NCI-H1092 (cell line): ENCODE results near the gene PLD6.

Source experiments
- DNase-seq: peaks from one replicate; lab custom pipeline; 2025; lab: John Stamatoyannopoulos, UW

PLD6 gene

GRCh38 chr17:17156107-17156506 lies 50.0 kb downstream of the PLD6 start:
- no peak for DNase-seq

GRCh38 chr17:17155568-17155967 lies 50.6 kb downstream of the PLD6 start:
- DNase-seq: no peak

- DNase-seq: no peak
Measured at GRCh38 chr17:17154981-17155380, 51.2 kb downstream of the PLD6 start.

DNA sequence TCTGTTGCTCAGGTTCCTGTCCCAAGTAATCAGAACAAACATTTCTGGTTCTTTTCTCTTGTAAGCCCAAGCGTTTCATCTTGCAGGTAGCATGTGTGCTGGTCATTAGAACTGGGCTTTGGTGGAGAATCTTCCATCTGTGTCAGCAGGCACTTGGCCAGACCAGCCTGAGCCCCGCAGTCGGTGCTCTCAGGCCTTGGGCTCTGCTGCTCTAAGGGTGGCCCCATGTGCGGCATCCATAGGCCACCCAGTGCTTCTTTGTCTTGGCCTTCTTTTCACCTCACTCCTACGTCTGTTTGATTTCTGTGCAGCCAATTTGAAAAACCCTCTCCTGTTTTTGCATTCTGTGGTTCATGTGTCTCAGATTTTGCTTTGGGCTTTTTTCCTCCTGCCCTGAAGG lies 51.6 kb downstream of the PLD6 start:
- DNase-seq: no peak

DNA sequence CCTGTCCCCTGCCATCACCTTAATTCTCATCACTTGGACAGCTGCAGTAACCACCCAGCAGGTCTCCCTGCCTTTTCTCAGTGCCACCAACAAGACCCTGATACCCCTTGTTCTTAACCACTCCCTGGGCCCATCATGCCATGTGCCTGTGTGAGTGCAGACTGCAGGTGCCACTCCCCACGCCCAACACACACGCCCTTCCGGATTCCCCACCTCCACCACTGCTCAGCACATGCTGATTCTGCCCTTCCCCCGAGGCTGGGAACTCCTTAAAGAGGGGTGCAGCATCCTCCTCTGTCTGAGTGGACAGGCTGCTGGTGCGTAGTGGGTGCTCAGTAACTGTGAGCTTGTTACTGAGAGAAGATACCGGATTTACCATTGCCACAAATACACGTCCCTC lies 52.4 kb downstream of the PLD6 start:
- no peak for DNase-seq

DNA sequence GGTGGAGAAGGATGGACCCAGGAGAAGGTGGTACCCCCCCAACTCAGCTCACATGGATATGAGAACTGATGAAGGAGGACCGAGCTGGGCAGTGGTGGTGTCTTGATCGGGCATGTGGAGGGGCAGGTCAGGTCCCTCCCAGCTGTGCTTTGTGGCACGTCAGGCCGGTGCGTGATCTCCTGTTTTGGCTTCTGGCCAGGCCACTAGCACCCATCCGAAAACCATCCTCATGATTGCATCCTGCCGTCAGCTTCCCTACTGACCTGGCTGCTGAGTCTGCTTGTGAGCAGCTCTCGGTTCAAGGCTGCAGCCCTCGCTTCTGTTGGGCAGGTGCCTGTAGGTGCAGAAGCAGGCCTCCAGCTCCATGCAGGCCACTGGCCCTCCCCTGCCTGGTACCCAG lies 53.1 kb downstream of the PLD6 start:
- no peak for DNase-seq

GRCh38 chr17:17152385-17152784 lies 53.7 kb downstream of the PLD6 start:
- no peak for DNase-seq

- DNase-seq: no peak
Measured at GRCh38 chr17:17151962-17152361, 54.2 kb downstream of the PLD6 start.

DNA sequence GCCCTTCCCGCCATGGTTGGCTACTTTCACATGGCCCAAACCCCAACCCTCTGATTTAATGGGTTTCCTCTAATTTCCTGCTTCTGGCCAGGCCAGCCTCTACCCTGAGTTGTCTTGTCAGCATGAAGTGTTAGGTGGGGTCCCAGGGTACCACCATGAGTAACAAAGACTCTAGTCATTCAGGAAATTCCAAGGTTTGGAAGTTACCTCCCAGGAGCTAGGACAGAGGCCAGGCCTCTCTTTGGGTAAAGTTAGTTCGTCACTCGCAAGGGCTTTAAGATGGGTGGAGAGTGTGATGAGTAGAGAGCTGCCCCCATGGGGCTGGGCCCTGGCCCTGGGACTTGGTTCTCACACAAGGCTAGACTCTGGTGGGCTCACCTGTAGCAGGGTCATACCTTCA lies 54.6 kb downstream of the PLD6 start:
- no peak for DNase-seq

GRCh38 chr17:17151055-17151454 lies 55.1 kb downstream of the PLD6 start:
- no peak for DNase-seq
